NCI-H2107 treated with DMSO at 0.1 percent for 48 hours (cell line): ENCODE measurements around the gene SPRR2A.
"Not testable (repeated sequence)": the region's sequence is repeated elsewhere in the genome, so short reads cannot be mapped to it uniquely, and the experiment has no call there.

Experiments used
- DNase-seq: peaks from one replicate; lab custom pipeline; 2025; ENCODE audit not compliant: unreplicated experiment; lab: John Stamatoyannopoulos, UW

The SPRR2A gene

DNA sequence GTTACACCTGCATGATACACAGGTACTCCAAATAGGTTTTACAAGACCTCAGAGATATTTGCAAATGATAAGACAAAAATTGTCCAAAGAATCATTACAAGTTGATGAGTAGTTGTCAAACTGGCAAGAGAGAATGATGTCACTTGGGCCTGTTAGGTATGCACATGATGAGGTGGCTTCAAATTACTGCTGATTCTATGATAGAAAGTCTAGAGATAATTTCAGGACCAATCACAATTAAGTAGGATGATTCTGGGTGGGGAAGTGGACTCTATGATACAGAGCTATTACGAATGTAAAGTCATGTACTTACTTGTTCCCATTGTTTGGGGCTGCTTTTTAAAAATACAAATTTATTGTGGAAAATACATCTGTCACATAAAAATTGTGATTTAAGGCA is 31.5 kb downstream of the SPRR2A start:
- DNase-seq = no peak

DNA sequence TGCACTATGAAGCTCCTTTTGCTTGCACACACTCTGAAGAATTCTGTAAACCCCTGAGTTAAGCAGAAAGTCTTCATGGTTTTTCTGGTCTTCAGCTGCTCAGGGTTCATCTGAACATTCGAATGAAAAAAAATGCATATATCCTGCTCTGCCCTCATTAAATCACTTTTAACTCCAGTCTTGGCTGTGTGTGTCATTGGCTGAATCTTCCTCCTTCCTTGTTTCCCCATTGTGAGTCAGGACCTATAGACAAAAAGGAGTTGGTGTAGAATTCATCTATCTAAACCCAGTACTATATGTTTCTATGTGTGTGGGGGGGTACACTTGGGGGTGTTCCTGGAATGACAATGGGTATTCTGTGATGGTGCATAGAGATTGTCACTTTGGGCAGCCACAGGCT is 32.9 kb downstream of the SPRR2A start:
- DNase-seq = no peak

DNA sequence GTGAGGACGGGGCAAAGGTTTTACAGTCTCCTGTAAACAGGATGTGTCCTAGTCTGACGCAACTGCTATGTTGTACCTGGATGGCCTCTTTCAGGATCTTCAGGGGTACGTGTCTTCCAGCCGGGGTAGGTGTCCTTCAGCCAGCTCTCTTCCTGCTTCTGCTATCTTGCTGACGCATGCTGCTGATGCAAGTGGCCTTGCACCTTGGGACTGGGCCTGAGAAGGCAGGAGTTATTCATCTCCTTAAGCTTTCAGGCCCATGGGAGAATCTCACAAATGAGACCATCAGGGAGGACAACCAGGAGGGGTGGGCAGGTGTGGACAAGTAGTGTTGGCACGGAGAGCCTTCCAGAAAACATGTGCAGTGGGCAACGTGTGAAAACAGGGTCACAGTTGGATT is 34.2 kb downstream of the SPRR2A start:
- DNase-seq = no peak

GRCh38 chr1:153022340-153022739 is 35.0 kb downstream of the SPRR2A start:
- DNase-seq = not testable (repeated sequence)

DNA sequence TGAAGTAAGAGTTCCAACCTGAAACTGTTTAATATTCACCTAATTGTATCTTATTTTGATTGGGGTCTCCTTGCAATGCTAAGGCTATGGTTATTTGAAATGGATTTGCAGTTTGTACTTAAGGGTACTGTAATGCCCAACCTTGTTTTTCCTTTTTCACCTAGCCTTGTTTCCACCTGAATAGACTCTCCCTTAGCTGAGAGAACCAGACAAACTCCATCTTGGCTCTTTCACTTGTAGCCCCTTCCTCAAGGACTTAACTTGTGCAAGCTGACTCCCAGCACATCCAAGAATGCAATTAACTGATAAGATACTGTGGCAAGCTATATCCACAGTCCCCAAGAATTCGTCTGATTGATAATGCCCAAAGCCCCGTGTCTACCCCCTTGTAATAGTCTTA is 35.5 kb downstream of the SPRR2A start:
- DNase-seq = not testable (repeated sequence)

- not testable (repeated sequence) for DNase-seq
Observed at GRCh38 chr1:153011235-153011758, 46.0 kb downstream of the SPRR2A start.
